ENCODE data around the gene AMBRA1.
A peak's percentile ranks its signal among the peaks of the same experiment; 100 is the strongest.

Gene AMBRA1, protein sequence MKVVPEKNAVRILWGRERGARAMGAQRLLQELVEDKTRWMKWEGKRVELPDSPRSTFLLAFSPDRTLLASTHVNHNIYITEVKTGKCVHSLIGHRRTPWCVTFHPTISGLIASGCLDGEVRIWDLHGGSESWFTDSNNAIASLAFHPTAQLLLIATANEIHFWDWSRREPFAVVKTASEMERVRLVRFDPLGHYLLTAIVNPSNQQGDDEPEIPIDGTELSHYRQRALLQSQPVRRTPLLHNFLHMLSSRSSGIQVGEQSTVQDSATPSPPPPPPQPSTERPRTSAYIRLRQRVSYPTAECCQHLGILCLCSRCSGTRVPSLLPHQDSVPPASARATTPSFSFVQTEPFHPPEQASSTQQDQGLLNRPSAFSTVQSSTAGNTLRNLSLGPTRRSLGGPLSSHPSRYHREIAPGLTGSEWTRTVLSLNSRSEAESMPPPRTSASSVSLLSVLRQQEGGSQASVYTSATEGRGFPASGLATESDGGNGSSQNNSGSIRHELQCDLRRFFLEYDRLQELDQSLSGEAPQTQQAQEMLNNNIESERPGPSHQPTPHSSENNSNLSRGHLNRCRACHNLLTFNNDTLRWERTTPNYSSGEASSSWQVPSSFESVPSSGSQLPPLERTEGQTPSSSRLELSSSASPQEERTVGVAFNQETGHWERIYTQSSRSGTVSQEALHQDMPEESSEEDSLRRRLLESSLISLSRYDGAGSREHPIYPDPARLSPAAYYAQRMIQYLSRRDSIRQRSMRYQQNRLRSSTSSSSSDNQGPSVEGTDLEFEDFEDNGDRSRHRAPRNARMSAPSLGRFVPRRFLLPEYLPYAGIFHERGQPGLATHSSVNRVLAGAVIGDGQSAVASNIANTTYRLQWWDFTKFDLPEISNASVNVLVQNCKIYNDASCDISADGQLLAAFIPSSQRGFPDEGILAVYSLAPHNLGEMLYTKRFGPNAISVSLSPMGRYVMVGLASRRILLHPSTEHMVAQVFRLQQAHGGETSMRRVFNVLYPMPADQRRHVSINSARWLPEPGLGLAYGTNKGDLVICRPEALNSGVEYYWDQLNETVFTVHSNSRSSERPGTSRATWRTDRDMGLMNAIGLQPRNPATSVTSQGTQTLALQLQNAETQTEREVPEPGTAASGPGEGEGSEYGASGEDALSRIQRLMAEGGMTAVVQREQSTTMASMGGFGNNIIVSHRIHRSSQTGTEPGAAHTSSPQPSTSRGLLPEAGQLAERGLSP (N-terminal part only)

DNA sequence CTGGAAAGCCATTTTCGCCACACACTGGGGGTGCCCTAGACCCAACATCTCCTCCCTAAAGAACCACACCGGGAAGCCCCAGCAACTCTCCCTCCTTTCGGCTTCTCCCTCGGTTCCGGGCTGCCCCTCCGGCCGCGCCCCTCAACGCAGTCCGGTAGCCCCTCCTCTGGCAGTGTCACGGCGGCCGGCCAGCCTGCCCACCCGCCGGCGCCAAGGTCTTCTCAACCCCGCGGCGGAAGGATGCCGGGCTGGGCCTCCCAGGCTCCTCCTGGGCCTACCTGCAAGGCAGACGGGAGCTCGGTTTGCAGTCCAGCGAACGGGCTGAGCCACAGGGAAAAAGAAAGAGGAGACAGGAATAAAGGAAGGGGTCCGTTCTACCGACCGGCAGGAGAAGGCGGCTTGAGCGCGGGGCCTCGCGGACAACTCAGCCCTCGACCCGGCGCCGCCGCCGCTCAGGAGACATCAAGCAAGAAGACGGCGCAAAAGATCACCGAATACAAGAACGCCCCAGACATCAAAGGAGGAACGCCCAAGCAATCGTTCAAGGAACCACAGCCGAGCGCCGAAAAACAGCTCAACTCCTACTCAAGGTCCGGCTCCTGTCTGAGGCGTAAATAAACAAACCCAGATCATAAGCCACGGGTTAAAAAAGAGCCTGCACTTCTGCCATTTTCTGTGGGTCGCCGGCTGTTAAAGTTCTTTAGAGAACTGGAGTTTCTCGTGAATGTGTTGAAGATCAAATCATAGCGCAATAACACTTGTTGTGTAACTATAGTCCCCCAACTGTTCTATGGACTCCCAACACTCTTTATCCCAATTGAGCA lies at the start of gene AMBRA1:
AMBRA1 (minus strand) TSS at position 474 of the 824 bp plus-strand sequence. CDS start 45,643 bp downstream, outside the sequence.
- peak; percentile 90 for DNase-seq

DNA sequence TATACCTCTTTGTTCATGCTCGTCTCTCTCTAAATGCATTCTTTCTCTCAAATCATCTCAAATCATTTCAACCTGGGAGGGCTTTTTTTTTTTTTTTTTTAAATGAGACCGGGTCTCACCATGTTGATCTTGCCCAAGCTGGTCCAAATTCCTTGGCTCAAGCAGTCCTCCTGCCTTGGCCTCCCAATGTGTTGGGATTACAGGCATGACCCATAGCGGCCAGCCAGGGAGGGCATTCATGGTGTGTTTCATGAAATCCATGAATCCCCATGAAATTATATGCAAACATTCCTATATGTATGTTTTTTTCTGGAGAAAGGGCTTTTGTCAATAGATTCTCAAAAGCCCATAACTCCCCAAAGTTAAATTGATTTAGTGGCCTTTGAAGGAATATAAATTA lies 49.7 kb upstream of the AMBRA1 start:
- DNase-seq: no peak

DNA sequence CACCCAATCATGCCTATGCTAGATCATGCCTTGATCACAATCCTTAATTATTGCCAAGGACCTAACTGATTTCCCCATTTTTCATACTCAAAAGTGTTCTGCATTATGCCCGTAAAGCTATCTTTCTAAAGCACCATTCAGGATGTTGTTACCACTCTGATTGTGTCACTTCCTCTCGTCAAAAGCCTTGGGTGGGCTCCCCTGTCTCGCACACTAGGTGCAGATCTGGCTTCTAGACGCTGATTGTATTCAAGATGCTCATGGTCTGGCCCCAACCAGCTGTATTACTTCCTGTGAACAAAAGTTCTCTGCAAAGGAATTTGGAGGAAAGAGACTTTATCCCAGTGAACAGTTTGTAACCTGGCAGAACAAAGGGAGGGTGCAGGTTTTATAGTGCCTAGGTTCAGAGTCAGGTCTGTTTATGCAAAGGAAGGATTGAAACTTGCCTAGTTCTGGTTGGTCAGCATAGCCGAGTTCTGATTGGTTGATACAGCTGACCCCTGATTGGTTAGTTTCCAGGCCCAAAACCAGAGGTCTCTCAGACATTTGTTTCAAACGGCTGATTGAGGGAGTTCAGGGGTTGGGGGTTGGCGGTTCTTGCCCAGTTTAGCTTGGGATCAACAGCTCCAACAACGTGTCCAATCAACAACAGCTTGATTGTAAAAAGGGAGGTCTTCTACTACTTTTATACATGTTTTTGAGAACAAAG lies 49.0 kb upstream of the AMBRA1 start:
- no peak for DNase-seq

DNA sequence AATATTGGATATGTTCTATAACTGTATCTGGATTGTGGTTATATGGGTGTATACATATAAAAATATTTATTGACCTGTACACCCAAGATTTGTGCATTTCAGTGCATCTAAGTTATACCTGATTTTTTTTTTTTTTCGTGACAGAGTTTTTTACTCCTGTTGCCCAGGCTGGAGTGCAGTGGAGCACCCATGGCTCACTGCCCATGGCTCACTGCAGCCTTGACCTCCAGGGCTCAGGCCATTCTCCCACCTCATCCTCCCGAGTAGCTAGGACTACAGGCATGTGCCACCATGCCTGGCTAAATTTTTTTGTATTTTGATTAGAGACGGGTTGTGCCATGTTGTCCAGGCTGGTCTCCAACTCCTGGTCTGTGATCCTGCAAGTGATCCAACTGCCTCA lies 47.8 kb upstream of the AMBRA1 start:
- DNase-seq: no peak

DNA sequence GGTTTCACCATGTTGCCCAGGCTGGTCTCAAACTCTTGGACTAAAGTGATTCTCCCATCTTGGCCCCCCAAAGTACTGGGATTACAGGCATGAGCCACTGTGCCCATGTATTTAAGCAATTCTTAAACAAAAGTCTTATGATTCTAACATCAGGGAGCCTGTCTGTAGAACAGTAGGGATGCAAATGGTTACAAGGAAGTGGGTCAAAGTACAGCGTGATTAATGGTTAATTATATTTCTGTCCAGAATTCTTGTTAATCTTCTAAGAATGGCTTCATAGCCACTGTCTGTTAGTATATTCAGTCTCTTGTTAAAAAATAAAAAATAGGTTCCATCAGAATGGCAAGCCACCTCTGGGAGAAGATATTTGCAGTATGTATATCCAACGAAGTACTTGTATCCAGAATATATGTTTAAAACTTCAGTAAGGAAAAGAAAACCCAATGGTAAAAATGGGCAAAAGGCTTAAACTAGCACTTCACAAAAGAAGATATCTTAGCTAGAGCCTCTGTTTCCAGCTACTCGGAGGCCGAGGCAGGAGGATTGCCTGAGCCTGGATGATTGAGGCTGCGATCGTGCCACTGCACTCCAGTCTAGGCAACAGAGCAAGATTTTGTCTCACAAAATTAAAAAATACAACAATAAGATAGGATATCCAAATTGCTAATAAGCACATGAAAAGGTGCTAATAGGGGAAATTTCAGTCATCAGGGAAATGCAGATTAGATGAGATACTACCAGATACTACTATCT lies 46.4 kb upstream of the AMBRA1 start:
- no peak for DNase-seq

DNA sequence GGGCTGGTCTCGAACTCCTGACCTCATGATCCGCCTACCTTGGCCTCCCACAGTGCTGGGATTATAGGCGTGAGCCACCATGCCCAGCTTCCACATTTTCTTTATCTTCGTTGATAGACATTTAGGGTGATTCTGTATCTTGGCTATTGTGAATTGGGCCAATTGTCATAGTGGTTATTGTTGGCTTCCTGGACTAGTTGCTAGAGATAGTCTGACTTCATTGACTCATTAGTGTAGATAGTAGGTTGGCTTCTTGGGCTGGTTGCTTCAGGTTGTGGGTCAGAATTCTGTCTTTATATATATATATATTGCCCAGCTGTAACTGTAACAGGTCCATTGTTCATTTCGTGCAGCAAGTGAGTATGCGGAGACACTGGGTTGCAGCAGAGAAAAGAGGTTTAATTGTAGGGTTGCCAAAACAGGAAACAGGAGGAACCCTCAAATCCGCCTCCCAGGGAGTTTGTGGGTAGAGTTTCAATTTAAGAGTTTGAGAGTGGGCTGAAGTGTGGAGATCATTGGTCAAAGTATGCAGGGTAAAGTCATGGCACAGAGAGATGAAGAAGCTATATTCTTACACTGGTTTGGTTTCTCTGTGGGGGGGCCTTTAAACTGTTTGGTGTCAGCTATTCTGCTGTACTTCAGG lies 45.5 kb upstream of the AMBRA1 start:
- DNase-seq: no peak

DNA sequence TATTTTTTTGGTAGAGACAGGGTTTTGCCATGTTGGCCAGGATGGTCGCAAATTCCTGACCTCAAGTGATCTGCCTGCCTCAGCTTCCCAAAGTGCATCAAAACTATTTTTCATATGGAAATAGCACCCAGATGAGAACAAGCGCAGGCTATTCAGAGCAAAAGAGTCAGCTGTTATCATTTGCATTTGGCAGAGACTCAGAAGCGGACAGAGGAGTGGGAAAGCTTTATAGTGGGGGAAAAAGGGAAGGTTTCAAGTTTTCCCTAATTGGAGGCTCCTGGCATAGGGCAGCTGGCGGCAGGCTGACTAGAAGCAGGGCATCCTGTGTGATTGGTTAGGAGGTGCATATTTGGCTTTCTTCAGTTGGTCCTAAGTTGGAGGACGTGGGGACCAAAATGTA lies 43.7 kb upstream of the AMBRA1 start:
- DNase-seq: no peak

DNA sequence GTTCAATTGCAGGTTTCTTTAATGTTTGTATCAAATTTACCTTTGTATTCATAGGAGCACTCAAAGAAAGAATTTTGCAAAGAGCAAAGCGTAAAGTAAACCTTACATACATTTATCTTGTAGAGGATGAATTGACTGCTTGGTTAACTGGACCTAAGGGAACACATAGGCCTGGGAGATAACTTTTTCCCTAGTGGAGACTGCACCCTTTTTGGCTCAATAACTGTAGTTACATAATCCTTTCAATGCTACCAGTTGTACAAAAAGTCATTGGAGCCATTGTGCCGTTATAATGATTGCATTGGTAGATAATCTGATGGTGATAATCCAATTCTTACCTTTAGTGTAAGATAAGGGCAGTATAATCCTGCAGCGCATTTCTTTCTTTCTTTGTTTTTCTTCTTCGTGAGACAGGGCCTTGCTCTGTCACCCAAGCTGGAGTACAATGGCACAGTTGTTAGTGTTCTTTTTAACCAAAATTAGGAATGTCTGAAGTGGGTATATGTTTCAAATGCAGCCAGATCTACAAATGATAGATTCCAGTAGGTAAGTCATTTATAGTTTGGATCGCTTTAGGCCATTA lies 41.8 kb upstream of the AMBRA1 start:
- DNase-seq: no peak

DNA sequence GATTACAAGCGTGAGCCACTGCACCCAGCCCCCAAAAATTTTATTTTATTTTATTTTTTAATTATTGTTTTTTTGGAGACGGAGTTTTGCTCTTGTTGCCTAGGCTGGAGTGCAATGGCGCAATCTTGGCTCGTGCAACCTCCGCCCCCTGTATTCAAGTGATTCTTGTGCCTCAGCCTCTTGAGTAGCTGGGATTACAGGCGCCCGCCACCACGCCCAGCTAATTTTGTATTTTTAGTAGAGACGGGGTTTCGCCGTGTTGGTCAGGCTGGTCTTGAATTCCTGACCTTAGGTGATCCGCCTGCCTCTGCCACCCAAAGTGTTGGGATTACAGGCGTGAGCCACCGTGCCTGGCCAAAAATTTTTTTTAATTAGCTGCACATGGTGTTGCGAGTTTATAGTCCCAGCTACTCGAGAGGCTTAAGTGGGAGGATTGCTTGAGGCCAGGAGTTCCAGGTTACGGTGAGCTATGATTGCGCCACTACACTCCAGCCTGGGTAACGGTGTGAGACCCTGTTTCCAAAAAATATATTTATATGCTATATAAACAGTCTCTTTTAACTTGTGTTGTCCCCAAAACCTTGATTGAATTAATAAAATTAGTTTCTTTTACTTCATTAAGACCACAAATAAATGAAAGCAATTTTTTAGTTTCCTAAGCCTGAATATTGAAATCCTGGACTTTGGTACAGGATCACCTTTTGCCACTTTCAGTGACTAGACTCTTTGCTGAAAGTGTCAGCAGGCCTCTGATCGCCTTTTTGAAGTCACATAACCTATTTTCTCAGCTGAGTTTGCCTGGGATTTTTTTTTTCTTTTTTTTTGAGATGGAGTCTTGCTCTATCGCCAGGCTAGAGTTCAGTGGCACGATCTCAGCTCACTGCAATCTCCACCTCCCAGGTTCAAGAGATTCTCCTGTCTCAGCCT lies 39.7 kb upstream of the AMBRA1 start:
- no peak for DNase-seq

DNA sequence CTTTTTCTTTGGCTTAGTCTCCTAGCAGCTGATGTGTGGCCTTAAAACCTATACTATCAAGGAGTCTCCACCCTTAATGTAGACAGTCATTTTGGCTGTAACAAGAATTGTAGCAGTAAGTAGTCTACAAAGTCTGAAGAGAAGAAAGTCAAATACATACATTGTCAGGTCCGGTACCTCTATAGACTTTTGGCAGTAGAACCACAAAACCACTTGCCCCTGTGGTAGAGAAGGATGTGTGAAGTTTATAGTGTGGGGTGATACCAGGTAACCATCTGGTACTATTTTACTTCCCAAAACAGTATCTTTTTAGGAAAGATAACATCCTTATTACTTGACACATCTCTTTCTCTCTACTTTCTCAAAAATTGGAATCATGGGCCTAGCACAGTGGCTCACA lies 38.7 kb upstream of the AMBRA1 start:
- DNase-seq: no peak

DNA sequence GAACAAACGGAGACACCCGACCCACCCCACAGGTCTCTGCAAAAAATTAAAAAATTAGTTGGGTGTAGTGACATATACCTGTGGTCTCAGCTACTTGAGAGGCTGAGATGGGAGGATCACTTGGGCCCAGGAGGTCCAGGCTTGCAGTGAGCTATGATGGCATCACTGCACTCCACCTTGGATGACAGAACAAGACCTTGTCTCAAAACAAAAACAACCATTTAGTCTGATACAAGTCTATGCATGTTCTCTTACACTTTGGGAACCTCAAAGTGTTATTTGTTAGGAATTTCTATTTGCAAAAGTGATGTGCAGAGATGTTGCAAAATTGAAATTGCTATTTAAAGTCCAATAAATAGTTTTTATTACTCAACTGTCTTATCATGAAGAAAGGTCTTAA lies 37.9 kb upstream of the AMBRA1 start:
- DNase-seq: no peak

DNA sequence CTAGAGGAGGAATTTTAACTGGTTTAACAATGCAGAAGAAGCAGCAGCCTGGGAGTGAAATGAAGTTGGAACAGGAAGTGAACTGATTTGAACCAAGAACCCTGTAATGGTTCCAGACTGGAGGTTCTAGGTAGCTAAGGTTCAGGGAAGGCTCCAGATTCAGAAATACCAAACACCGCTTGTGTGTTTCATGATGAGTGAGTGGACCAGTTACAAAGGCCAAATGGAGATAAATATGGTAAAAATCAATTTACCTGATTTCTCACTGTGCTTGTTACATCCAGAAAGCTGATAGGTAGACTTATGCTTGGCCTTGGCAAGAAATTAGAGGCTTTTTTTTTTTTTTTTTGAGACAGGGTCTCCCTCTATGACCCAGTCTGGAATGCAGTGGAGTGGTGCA lies 36.4 kb upstream of the AMBRA1 start:
- DNase-seq: no peak

DNA sequence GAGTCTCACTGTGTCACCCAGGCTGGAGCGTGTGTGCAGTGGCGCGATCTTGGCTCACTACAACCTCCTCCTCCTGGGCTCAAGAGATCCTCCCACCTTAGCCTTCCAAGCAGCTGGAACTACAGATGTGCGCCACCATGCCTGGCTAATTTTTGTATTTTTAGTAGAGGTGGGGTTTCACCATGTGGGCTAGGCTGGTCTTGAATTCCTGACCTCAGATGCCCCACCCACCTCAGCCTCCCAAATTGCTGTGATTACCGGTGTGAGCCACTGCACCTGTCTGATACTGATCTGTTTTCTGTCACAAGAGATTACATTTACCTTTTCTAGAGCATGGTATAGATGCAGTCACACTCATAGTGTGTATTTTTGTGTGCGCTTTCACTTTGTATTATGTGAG lies 35.1 kb upstream of the AMBRA1 start:
- DNase-seq: no peak

DNA sequence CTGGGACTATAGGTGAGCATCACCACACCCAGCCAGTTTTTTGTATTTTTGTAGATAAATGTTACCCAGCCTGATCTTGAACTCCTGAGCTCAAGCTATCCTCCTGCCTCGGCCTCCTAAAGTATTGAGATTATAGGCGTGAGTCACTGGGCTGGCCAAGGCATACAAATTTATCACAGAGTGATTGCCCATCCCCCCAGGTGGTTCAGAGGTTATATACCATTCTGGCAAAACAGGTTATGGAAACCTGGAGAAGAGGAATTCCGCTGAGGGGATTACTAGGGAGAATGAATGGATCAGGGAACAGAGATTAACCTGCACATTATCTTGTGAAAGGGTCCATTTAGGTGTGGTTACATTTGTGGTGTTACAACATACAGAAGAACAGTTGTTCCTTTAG lies 31.6 kb upstream of the AMBRA1 start:
- DNase-seq: no peak

DNA sequence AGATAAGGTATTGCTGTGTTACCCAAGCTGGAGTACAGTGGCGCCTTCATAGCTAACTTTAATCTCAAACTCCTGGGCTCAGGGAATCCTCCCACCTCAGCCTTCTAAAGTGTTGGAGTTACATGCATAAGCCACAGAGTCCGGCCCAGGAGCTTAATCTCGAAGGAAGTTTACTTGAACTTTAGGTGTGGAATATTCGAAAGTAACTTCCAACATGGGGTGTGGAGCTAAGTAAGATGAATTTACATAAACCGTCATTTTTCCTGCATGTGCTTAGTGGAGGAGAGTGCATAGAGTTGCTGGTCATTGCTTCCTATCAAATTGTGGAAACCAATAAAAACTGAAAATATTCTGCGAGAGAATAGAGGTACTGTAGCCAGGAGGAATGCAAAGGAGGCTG lies 25.0 kb upstream of the AMBRA1 start:
- DNase-seq: no peak

DNA sequence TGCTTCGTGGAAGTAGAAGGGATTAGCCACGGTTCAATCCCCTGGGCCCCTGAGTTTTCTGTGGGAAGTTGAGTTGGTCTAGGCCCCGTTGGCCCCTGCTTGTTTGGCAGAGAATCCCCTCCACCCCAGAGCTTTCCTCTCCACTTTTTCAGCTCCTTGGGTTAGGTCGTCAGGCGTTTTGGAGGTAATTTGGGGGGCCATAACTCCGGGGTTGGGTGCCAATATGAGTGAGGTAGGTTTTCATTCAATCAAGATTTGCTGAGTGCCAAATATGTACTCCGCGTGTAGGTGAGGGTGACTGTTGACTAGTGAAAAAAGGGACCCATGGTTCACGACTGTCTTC lies 24.1 kb upstream of the AMBRA1 start:
- DNase-seq: no peak

DNA sequence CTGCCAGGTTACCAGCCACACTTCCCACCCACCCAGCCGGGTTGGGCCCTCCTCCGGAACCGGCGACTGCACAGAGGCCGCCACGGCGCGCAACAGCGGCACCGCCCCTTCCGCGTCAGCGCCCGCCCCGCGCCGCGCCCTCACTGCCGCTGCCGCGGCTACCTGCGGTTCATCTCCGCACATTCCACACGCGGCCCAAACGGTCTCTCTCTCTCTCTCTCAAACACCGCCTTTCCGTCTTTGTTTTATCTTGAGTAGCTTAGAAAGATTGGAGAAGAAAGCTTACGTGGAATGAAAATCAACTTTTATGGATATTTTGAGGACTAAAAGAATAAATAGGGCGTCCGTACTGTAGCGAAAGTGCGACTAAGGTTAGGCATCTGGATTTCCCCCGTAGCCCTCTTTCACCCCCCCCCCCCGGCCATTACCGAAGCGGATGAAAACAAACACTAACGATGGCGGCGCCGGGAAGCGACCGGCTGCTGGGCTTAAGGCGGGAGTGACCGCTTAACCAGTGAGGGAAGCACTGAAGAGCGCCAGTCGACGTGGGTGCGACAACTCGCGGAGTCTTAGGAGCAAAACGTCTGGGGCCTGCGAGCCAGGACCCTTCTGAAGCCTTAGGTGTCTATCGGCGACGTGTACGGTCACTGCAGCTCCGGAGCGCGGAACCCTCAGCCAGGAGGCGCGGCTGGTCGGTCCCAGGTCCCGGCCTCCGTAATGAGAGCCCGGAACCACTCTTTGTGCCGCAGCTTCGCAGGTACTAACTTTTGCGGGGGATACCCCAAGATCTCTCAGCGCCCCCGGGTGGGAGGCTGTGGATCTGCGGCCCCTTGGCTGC lies 23.5 kb upstream of the AMBRA1 start, which contains the start of the genes ATG13 and HARBI1:
ATG13 (plus strand) TSS at position 420 of the 838 bp plus-strand sequence. CDS start 26,739 bp downstream, outside the sequence.
HARBI1 (minus strand) TSS at position 94 of the 838 bp plus-strand sequence. CDS start 990 bp downstream, outside the sequence.
- DNase-seq: peak; percentile 95

Measured in inflammatory macrophage treated with lipopolysaccharide for 4 hours (primary cell).